ENCODE data around the gene TMEM17. TPM values are rescaled to one million over a fixed set of nuclear protein-coding genes. Genes with fewer than 3 reads are reported as not detected.

TMEM17 gene
- polyA plus RNA-seq, 1 of the 3 experiments (the other 2 are of a cell fraction), result 5.5 TPM

GRCh38 chr2:62472312-62472711 is 33.7 kb downstream of the TMEM17 start:
- H3K4me3 ChIP-seq (ENCODE audit: low read depth in 2 of 2, low read length in 1 of 2), result no peak overlapping the region
- 27% methylated on average over 2 of the region's 2 CpGs for WGBS (ENCODE audit: low lambda C conversion rate)
- peaks cover 10 to 23% of the 10 kb centered on the region in 2 experiments; a peak in 3 of 4 replicates for H3K4me1 ChIP-seq (ENCODE audit: control insufficient read depth in 1 of 2, insufficient read depth in 2 of 2, low read depth in 1 of 2, low read length in 1 of 2)
- no peaks in the 10 kb centered on the region for H4K20me1 ChIP-seq (ENCODE audit: insufficient read depth)
- no peak overlapping the region for H3K4me2 ChIP-seq
- no peaks in the 10 kb centered on the region for H3K36me3 ChIP-seq (replicated peaks in 1 of 2; ENCODE audit: control insufficient read depth in 1 of 2, insufficient read depth in 2 of 2, low read length in 1 of 2)
- H3F3A ChIP-seq (replicated peaks; ENCODE audit: insufficient read depth), result no peaks in the 10 kb centered on the region
- H3K27ac ChIP-seq (ENCODE audit: low read depth in 2 of 2, low read length in 1 of 2), result peak overlapping the region in 1 of 2 experiments; percentile 62; a peak in 1 of 4 replicates
- H3K9me2 ChIP-seq, result no peaks in the 10 kb centered on the region
- H3K27me3 ChIP-seq (ENCODE audit: insufficient read depth), result no peaks in the 10 kb centered on the region
- no peaks in the 10 kb centered on the region for H3K9me3 ChIP-seq
- ChIA-PET POLR2A (no interaction called here), CTCF (interaction anchor here (0.6 to 1.4 kb wide), 3 partner anchors 123 to 980 kb away, joined by 3 to 4 read pairs (median 3); no protein-coding TSS in a partner anchor)
- no peak for DNase-seq
- H3K9ac ChIP-seq, result no peak overlapping the region
- no peaks in the 10 kb centered on the region for H3K79me2 ChIP-seq (ENCODE audit: insufficient read depth)
- no peak for TF ChIP-seq TEAD4 (IDR thresholded peaks at IDR 0.05; ENCODE audit: borderline replicate concordance, insufficient read depth)
- TF ChIP-seq PBX3 (IDR thresholded peaks at IDR 0.05), result 0 out of 2 replicates have a peak, but pooled peaks have one; percentile 22
- TF ChIP-seq TCF12 (IDR thresholded peaks at IDR 0.05), result peak; percentile 59
- no peak overlapping the region for H2AFZ ChIP-seq (ENCODE audit: low read depth)

GRCh38 chr2:62471816-62472215 is 34.2 kb downstream of the TMEM17 start:
- DNase-seq, result no peak
- CTCF ChIA-PET, result interaction anchor here (0.7 kb wide), 1 partner anchor 981 kb away, joined by 3 read pairs; no protein-coding TSS in a partner anchor

GRCh38 chr2:62471404-62471803 is 34.6 kb downstream of the TMEM17 start:
- peaks cover 10 to 23% of the 10 kb centered on the region in 2 experiments; a peak in 3 of 4 replicates for H3K4me1 ChIP-seq (ENCODE audit: control insufficient read depth in 1 of 2, insufficient read depth in 2 of 2, low read depth in 1 of 2, low read length in 1 of 2)
- no peaks in the 10 kb centered on the region for H3K27me3 ChIP-seq (ENCODE audit: insufficient read depth)
- no peak for DNase-seq
- TF ChIP-seq MXI1 (IDR thresholded peaks at IDR 0.05; ENCODE audit: low read depth, low read length), result no peak
- no peak for TF ChIP-seq GATA2 (CRISPR knock-in tag; IDR thresholded peaks at IDR 0.05)
- no peak for TF ChIP-seq FOXM1 (IDR thresholded peaks at IDR 0.05; ENCODE audit: low read depth)
- TF ChIP-seq MEF2A (IDR thresholded peaks at IDR 0.05; ENCODE audit: borderline replicate concordance, low read depth), result no peak
- no peak for TF ChIP-seq TCF12 (IDR thresholded peaks at IDR 0.05)
- no peak for TF ChIP-seq ZBTB33 (IDR thresholded peaks at IDR 0.05; ENCODE audit: borderline replicate concordance, low read depth)
- TF ChIP-seq RXRA (IDR thresholded peaks at IDR 0.05; ENCODE audit: borderline replicate concordance, low read depth), result no peak
- TF ChIP-seq USF1 (IDR thresholded peaks at IDR 0.05; ENCODE audit: borderline replicate concordance, low read depth), result no peak
- TF ChIP-seq USF2 (IDR thresholded peaks at IDR 0.05; ENCODE audit: borderline replicate concordance, low read depth, low read length), result no peak
- TF ChIP-seq FOSL2 (IDR thresholded peaks at IDR 0.05; ENCODE audit: borderline replicate concordance, low read depth), result no peak
- no peak overlapping the region for H3K9ac ChIP-seq
- H3K79me2 ChIP-seq (ENCODE audit: insufficient read depth), result no peaks in the 10 kb centered on the region
- no peaks in the 10 kb centered on the region for H3K36me3 ChIP-seq (replicated peaks in 1 of 2; ENCODE audit: control insufficient read depth in 1 of 2, insufficient read depth in 2 of 2, low read length in 1 of 2)
- H3F3A ChIP-seq (replicated peaks; ENCODE audit: insufficient read depth), result no peaks in the 10 kb centered on the region
- no peaks in the 10 kb centered on the region for H3K9me2 ChIP-seq
- H3K4me3 ChIP-seq (ENCODE audit: low read depth in 2 of 2, low read length in 1 of 2), result no peak overlapping the region
- POLR2A ChIA-PET, result no interaction called here
- no peak overlapping the region for H2AFZ ChIP-seq (ENCODE audit: low read depth)
- no peak overlapping the region for H3K4me2 ChIP-seq
- no peaks in the 10 kb centered on the region for H4K20me1 ChIP-seq (ENCODE audit: insufficient read depth)
- CTCF ChIA-PET, result interaction anchor here (4.5 kb wide), 1 partner anchor 14 kb away, joined by 24 read pairs; no protein-coding TSS in a partner anchor
- H3K9me3 ChIP-seq, result no peaks in the 10 kb centered on the region
- 81% methylated on average over 2 of the region's 2 CpGs for WGBS (ENCODE audit: low lambda C conversion rate)
- peak overlapping the region in 1 of 2 experiments; percentile 62; a peak in 1 of 4 replicates for H3K27ac ChIP-seq (ENCODE audit: low read depth in 2 of 2, low read length in 1 of 2)

More at GRCh38 chr2:62471816-62472215, 34.2 kb downstream of the TMEM17 start:
- WGBS (ENCODE audit: low lambda C conversion rate), result 77% methylated on average over 7 of the region's 7 CpGs
- Histone ChIP-seq H4K20me1 (ENCODE audit: insufficient read depth) (no peaks in the 10 kb centered on the region), H3K79me2 (ENCODE audit: insufficient read depth) (no peaks in the 10 kb centered on the region), H3K9ac (no peak overlapping the region), H3K4me2 (no peak overlapping the region), H3K27me3 (ENCODE audit: insufficient read depth) (no peaks in the 10 kb centered on the region), H3K4me1 (ENCODE audit: control insufficient read depth in 1 of 2, insufficient read depth in 2 of 2, low read depth in 1 of 2, low read length in 1 of 2) (peaks cover 10 to 23% of the 10 kb centered on the region in 2 experiments; a peak in 3 of 4 replicates), H3F3A (replicated peaks; ENCODE audit: insufficient read depth) (no peaks in the 10 kb centered on the region), H3K4me3 (ENCODE audit: low read depth in 2 of 2, low read length in 1 of 2) (no peak overlapping the region), H3K9me3 (no peaks in the 10 kb centered on the region), H3K36me3 (replicated peaks in 1 of 2; ENCODE audit: control insufficient read depth in 1 of 2, insufficient read depth in 2 of 2, low read length in 1 of 2) (no peaks in the 10 kb centered on the region), H3K27ac (ENCODE audit: low read depth in 2 of 2, low read length in 1 of 2) (peak overlapping the region in 1 of 2 experiments; percentile 62; a peak in 1 of 4 replicates), H2AFZ (ENCODE audit: low read depth) (no peak overlapping the region), H3K9me2 (no peaks in the 10 kb centered on the region)
- TF ChIP-seq POLR2AphosphoS5 (IDR thresholded peaks at IDR 0.05; ENCODE audit: low read depth, low read length), result no peak
- no peak for TF ChIP-seq TAF1 (IDR thresholded peaks at IDR 0.05; ENCODE audit: borderline replicate concordance, low read depth, low read length)
- no peak for TF ChIP-seq TEAD4 (IDR thresholded peaks at IDR 0.05; ENCODE audit: borderline replicate concordance, insufficient read depth)
- POLR2A ChIA-PET, result no interaction called here

All from SK-N-SH (cell line).